ENCODE measurements around the gene BASP1. TPM values are rescaled to one million over a fixed set of nuclear protein-coding genes. Genes with fewer than 3 reads are reported as not detected.
"Not testable (repeated sequence)": the region's sequence is repeated elsewhere in the genome, so short reads cannot be mapped to it uniquely, and the experiment has no call there.

Gene BASP1
- total and polyA plus RNA-seq, 5 donors, result 3.8 to 12.0 (median 8.4) TPM

DNA sequence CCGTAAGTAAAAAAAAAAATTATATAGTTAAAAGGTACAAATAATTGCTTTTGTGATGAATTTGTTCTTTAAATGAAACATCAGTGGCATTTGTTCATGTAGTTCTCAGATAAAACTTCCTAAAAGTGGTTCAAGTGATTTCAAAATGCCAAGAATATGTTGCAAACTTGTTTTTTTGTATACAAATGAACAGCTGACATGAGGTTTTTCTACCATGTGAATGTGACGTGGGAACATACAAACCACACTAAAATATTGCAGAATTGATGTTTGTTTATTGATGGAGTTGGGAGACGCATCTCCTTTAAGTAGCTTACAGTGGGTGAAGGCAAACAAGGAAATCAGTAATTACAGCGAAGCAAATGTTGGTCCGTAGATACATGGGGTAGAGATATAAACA, 16.9 kb downstream of the BASP1 start:
- H3K4me3 ChIP-seq (ENCODE audit: low read length), result no peak overlapping the region
- intact Hi-C loops (cut with DNase I), result no loop called here
- H3K27me3 ChIP-seq (ENCODE audit: control insufficient read depth, insufficient read depth), result no peaks in the 10 kb centered on the region
- no peak for ATAC-seq
- H3K27ac ChIP-seq (ENCODE audit: low read length), result no peak overlapping the region
- DNase-seq, result no peak
- H3K9me3 ChIP-seq (ENCODE audit: control insufficient read depth, low read length), result no peaks in the 10 kb centered on the region
- 91% methylated on average over 5 of the region's 5 CpGs for WGBS
- no peaks in the 10 kb centered on the region for H3K4me1 ChIP-seq (ENCODE audit: control insufficient read depth, insufficient read depth, low read length)

GRCh38 chr5:17235731-17236330, 18.4 kb downstream of the BASP1 start:
- H3K27me3 ChIP-seq (ENCODE audit: control insufficient read depth, insufficient read depth), result no peaks in the 10 kb centered on the region
- no peaks in the 10 kb centered on the region for H3K9me3 ChIP-seq (ENCODE audit: control insufficient read depth, low read length)
- intact Hi-C loops (cut with DNase I), result no loop called here
- 85% methylated on average over 5 of the region's 5 CpGs for WGBS
- no peaks in the 10 kb centered on the region for H3K4me1 ChIP-seq (ENCODE audit: control insufficient read depth, insufficient read depth, low read length)
- ATAC-seq (no peak), DNase-seq (no peak)
- no peak overlapping the region for H3K4me3 ChIP-seq (ENCODE audit: low read length)
- no peak overlapping the region for H3K27ac ChIP-seq (ENCODE audit: low read length)

DNA sequence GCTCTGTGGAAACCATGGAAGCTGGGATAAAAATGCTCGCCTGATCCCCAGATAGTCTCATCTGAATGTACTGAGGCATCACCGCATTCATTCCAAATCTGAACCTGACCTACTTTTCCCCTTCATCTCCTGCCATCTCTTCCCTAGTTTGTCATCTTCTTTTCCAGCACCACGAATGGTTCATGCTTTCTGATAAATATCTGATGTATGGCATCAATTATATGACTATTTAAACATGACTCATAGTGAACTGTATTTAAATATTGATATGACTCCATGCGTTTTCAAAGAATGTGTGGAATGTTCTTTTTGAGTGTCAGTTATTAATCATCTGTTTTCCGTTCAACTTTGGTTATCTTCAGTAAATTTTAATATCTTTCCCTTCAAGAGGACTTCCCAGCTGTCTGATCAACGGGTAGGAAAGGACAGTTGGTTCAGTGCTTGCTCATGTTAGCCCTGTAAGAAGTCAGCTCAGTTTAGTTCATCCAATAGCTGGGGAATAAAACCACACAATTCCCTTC, 21.1 kb downstream of the BASP1 start:
- 61% methylated on average over 6 of the region's 6 CpGs for WGBS
- H3K4me3 ChIP-seq (ENCODE audit: low read length), result no peak overlapping the region
- intact Hi-C loops (cut with DNase I), result no loop called here
- DNase-seq (no peak), ATAC-seq (no peak)
- H3K4me1 ChIP-seq (ENCODE audit: control insufficient read depth, insufficient read depth, low read length), result no peaks in the 10 kb centered on the region
- H3K27ac ChIP-seq (ENCODE audit: low read length), result no peak overlapping the region
- no peaks in the 10 kb centered on the region for H3K27me3 ChIP-seq (ENCODE audit: control insufficient read depth, insufficient read depth)
- H3K9me3 ChIP-seq (ENCODE audit: control insufficient read depth, low read length), result peaks cover 2% of the 10 kb centered on the region

- 95% methylated on average over 6 of the region's 6 CpGs for WGBS
- H3K27me3 ChIP-seq (ENCODE audit: control insufficient read depth, insufficient read depth), result no peaks in the 10 kb centered on the region
- no peak for DNase-seq
- intact Hi-C loops (cut with DNase I), result no loop called here
- ATAC-seq, result no peak
- H3K27ac ChIP-seq (ENCODE audit: low read length), result no peak overlapping the region
- peaks cover 2% of the 10 kb centered on the region for H3K9me3 ChIP-seq (ENCODE audit: control insufficient read depth, low read length)
- H3K4me1 ChIP-seq (ENCODE audit: control insufficient read depth, insufficient read depth, low read length), result no peaks in the 10 kb centered on the region
- H3K4me3 ChIP-seq (ENCODE audit: low read length), result no peak overlapping the region
These were observed 22.5 kb downstream of the BASP1 start for GRCh38 chr5:17239953-17240352.

DNA sequence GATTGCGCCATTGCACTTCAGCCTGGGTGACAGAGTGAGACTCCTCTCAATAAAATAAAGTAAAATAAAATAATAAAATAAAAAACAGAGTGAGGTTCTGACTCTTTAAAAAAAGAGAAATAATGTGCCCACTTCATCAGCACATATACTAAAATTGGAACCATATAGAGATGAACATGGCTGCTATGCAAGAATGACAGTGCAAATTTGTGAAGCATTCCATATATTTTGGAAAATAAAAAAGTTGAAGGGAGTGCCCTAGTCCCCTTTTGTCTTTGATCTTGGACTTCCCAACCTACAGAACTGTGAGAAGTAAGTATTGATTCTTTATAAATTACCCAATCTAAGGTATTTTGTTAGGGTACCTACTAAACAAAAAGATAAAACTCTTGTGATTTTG, 23.1 kb downstream of the BASP1 start:
- Histone ChIP-seq H3K27ac (ENCODE audit: low read length) (no peak overlapping the region), H3K4me1 (ENCODE audit: control insufficient read depth, insufficient read depth, low read length) (no peaks in the 10 kb centered on the region), H3K4me3 (ENCODE audit: low read length) (no peak overlapping the region), H3K9me3 (ENCODE audit: control insufficient read depth, low read length) (peaks cover 2% of the 10 kb centered on the region), H3K27me3 (ENCODE audit: control insufficient read depth, insufficient read depth) (no peaks in the 10 kb centered on the region)
- intact Hi-C loops (cut with DNase I), result no loop called here
- DNase-seq (no peak), ATAC-seq (no peak)
- WGBS, result 97% methylated on average over 1 of the region's 1 CpG

DNA sequence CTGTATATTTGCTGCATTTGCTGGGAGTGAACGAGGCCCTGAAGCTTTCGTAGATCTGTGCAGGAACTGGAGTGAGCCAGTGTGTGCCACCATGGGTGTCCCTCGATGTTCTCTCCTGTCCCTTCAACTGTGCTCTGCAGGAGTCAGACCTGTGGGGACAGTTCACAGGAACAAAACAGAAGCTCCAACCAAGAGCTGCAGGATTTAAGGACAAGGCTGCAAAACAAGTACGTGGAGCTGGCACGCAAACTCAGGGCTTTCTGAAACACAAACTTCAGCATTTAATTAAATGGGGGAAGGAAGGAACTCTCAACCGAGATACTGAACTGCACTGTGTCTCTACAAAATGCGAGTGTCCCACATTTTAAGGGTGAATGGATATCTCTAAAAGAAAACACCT, 24.2 kb downstream of the BASP1 start:
- 59% methylated on average over 7 of the region's 7 CpGs for WGBS
- no peak for DNase-seq
- no peak overlapping the region for H3K27ac ChIP-seq (ENCODE audit: low read length)
- intact Hi-C loops (cut with DNase I), result no loop called here
- H3K4me3 ChIP-seq (ENCODE audit: low read length), result no peak overlapping the region
- no peaks in the 10 kb centered on the region for H3K27me3 ChIP-seq (ENCODE audit: control insufficient read depth, insufficient read depth)
- H3K4me1 ChIP-seq (ENCODE audit: control insufficient read depth, insufficient read depth, low read length), result no peaks in the 10 kb centered on the region
- ATAC-seq, result no peak
- H3K9me3 ChIP-seq (ENCODE audit: control insufficient read depth, low read length), result peaks cover 3% of the 10 kb centered on the region

- Histone ChIP-seq H3K27me3 (ENCODE audit: control insufficient read depth, insufficient read depth) (no peaks in the 10 kb centered on the region), H3K9me3 (ENCODE audit: control insufficient read depth, low read length) (peaks cover 10% of the 10 kb centered on the region), H3K4me3 (ENCODE audit: low read length) (no peak overlapping the region), H3K27ac (ENCODE audit: low read length) (no peak overlapping the region), H3K4me1 (ENCODE audit: control insufficient read depth, insufficient read depth, low read length) (no peaks in the 10 kb centered on the region)
- ATAC-seq (no peak), DNase-seq (peak in 1 of 3 donors; percentile 26)
- 83% methylated on average over 12 of the region's 12 CpGs for WGBS
- intact Hi-C loops (cut with DNase I), result no loop called here
These were observed 26.0 kb downstream of the BASP1 start for GRCh38 chr5:17243287-17244063.

GRCh38 chr5:17249029-17249634, 31.7 kb downstream of the BASP1 start:
- Histone ChIP-seq H3K27me3 (ENCODE audit: control insufficient read depth, insufficient read depth) (no peaks in the 10 kb centered on the region), H3K4me1 (ENCODE audit: control insufficient read depth, insufficient read depth, low read length) (no peaks in the 10 kb centered on the region), H3K27ac (ENCODE audit: low read length) (peak overlapping the region; percentile 52), H3K4me3 (ENCODE audit: low read length) (no peak overlapping the region), H3K9me3 (ENCODE audit: control insufficient read depth, low read length) (peaks cover 16% of the 10 kb centered on the region)
- peak; percentile 75 to 78 for ATAC-seq
- intact Hi-C loops (cut with DNase I), result no loop called here
- DNase-seq, result no peak
- 71% methylated on average over 3 of the region's 3 CpGs for WGBS

GRCh38 chr5:17249841-17250240, 32.4 kb downstream of the BASP1 start:
- H3K9me3 ChIP-seq (ENCODE audit: control insufficient read depth, low read length), result peaks cover 16% of the 10 kb centered on the region
- ATAC-seq; intact Hi-C loops (cut with DNase I); DNase-seq; H3K4me1 ChIP-seq (ENCODE audit: control insufficient read depth, insufficient read depth, low read length); H3K27me3 ChIP-seq (ENCODE audit: control insufficient read depth, insufficient read depth); H3K4me3 ChIP-seq (ENCODE audit: low read length); H3K27ac ChIP-seq (ENCODE audit: low read length): not testable (repeated sequence)
- WGBS, result 94% methylated on average over 6 of the region's 6 CpGs

DNA sequence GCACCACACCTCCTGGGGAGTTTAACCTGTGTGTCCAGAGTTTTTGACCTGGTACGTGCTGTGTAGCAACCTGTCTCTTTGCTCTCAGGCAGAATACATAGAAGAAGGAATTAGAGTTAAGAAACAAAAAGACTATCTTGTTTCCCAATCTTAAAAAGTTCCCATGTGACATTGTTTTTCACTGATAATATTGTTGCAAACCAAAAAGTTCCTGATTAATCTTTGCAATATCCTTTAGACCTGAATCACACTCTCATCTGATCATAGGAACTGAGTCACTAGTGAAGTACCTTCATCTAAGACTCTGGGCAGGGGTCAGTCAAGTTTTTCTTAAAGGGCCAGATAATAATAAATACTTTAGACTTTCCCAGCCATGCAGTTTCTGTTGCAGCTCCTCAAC, 35.1 kb downstream of the BASP1 start:
- no peaks in the 10 kb centered on the region for H3K4me1 ChIP-seq (ENCODE audit: control insufficient read depth, insufficient read depth, low read length)
- no peak for ATAC-seq
- DNase-seq, result no peak
- H3K9me3 ChIP-seq (ENCODE audit: control insufficient read depth, low read length), result peaks cover 17% of the 10 kb centered on the region
- H3K27me3 ChIP-seq (ENCODE audit: control insufficient read depth, insufficient read depth), result no peaks in the 10 kb centered on the region
- intact Hi-C loops (cut with DNase I), result no loop called here
- 77% methylated on average over 1 of the region's 1 CpG for WGBS
- H3K27ac ChIP-seq (ENCODE audit: low read length), result no peak overlapping the region
- H3K4me3 ChIP-seq (ENCODE audit: low read length), result no peak overlapping the region

DNA sequence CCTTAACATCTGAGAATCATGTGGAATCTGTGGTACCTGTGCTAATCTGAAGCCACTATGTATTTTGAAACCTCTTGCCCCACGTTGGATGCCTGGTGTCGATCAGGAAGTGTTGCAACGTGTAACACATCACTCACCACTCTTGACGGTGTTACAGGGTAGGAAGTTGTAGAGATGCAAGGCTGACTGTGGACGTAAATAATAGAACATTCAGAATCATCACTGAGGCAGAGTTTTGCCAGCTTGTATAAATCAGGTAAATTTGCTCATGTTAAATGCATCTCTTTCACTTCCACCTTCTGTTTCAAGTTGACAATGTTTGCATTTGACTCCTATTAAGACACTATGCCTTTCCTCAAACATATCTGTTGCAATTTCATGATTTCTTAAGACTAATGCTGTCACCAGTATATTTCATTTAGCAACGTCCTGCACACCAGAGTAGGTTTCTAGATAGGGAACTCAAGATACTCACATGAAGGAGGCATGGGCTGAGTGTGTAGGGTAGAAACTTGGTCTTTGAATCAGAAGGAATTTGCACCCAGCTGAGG, 38.1 kb downstream of the BASP1 start:
- Histone ChIP-seq H3K27ac (ENCODE audit: low read length) (no peak overlapping the region), H3K4me1 (ENCODE audit: control insufficient read depth, insufficient read depth, low read length) (no peaks in the 10 kb centered on the region), H3K4me3 (ENCODE audit: low read length) (no peak overlapping the region), H3K27me3 (ENCODE audit: control insufficient read depth, insufficient read depth) (no peaks in the 10 kb centered on the region), H3K9me3 (ENCODE audit: control insufficient read depth, low read length) (peaks cover 16% of the 10 kb centered on the region)
- no peak for DNase-seq
- peak; percentile 26 to 48 for ATAC-seq
- intact Hi-C loops (cut with DNase I), result no loop called here
- 39% methylated on average over 6 of the region's 6 CpGs for WGBS
